ENCODE measurements around the gene GOLM1. TPM values are rescaled to one million over a fixed set of nuclear protein-coding genes. Genes with fewer than 3 reads are reported as not detected.

The GOLM1 gene
- total RNA-seq, 1 experiment from 2014 or later, result 73.4 TPM

- ChIA-PET CTCF (no interaction called here), POLR2A (no interaction called here)
- DNase-seq (ENCODE audit: low read depth, low spot score), result no peak
- Histone ChIP-seq H3K4me3 (ENCODE audit: low read depth in 2 of 2, low read length in 2 of 2) (no peak overlapping the region), H3K27ac (ENCODE audit: low read length) (no peak overlapping the region), H3K9me3 (ENCODE audit: control insufficient read depth, insufficient read depth, low read depth, low read length) (no peaks in the 10 kb centered on the region), H3K36me3 (ENCODE audit: control insufficient read depth, insufficient read depth, low read length) (no peaks in the 10 kb centered on the region), H3K27me3 (ENCODE audit: control insufficient read depth, insufficient read depth, low read length) (no peaks in the 10 kb centered on the region), H3K4me1 (ENCODE audit: control insufficient read depth, insufficient read depth, low read length) (no peaks in the 10 kb centered on the region)
- BruUV-seq (replicated peaks), result no TSS peak
- intact Hi-C loops (cut with micrococcal nuclease; ENCODE audit: unreplicated experiment) (no loop called here), in situ Hi-C loops (cut with HindIII; ENCODE audit: low pct_unique_long_range_greater_than_20kb, low sequenced_read_pairs) (no loop called here)
- TF ChIP-seq POLR2AphosphoS5 (IDR thresholded peaks at IDR 0.05; ENCODE audit: low read depth, low read length), result no peak
- TF ChIP-seq TCF7L2 (IDR thresholded peaks at IDR 0.05; ENCODE audit: low read depth, low read length), result no peak
- TF ChIP-seq CTCF (IDR thresholded peaks at IDR 0.05), result no peak
- TF ChIP-seq SIN3A (IDR thresholded peaks at IDR 0.05; ENCODE audit: borderline replicate concordance, insufficient read depth, low read depth, low read length), result no peak
- no peak for TF ChIP-seq REST (IDR thresholded peaks at IDR 0.05; ENCODE audit: insufficient read depth in 1 of 2, low read depth in 2 of 2, low read length in 1 of 2)
- ATAC-seq, result no peak
Observed at GRCh38 chr9:86045654-86046053, 53.7 kb downstream of the GOLM1 start.

GRCh38 chr9:86043999-86044398 is 55.4 kb downstream of the GOLM1 start:
- ChIA-PET POLR2A (no interaction called here), CTCF (no interaction called here)
- Histone ChIP-seq H3K27me3 (ENCODE audit: control insufficient read depth, insufficient read depth, low read length) (no peaks in the 10 kb centered on the region), H3K27ac (ENCODE audit: low read length) (no peak overlapping the region), H3K9me3 (ENCODE audit: control insufficient read depth, insufficient read depth, low read depth, low read length) (no peaks in the 10 kb centered on the region), H3K36me3 (ENCODE audit: control insufficient read depth, insufficient read depth, low read length) (no peaks in the 10 kb centered on the region; the same call in 1 of the 2 replicates), H3K4me3 (ENCODE audit: low read depth in 2 of 2, low read length in 2 of 2) (no peak overlapping the region), H3K4me1 (ENCODE audit: control insufficient read depth, insufficient read depth, low read length) (no peaks in the 10 kb centered on the region)
- intact Hi-C loops (cut with micrococcal nuclease; ENCODE audit: unreplicated experiment), result no loop called here
- in situ Hi-C loops (cut with HindIII; ENCODE audit: low pct_unique_long_range_greater_than_20kb, low sequenced_read_pairs), result no loop called here
- ATAC-seq (no peak), DNase-seq (ENCODE audit: low read depth, low spot score) (no peak)
- 0 out of 2 replicates have a peak, but pooled peaks have one; percentile 25 for TF ChIP-seq CTCF (IDR thresholded peaks at IDR 0.05)
- TF ChIP-seq REST (IDR thresholded peaks at IDR 0.05; ENCODE audit: insufficient read depth in 1 of 2, low read depth in 2 of 2, low read length in 1 of 2), result no peak
- BruUV-seq (replicated peaks), result no TSS peak
